Hematopoietic multipotent progenitor cell treated with erythropoietin and hydrocortisone succinate and interleukin-3 and kit ligand, for 8 days (in vitro differentiated cells): ENCODE measurements around the gene TOPAZ1.

Source experiments
- DNase-seq: peaks from one replicate; pipeline ENCODE4 v3.0.0-alpha.2; 2015

The TOPAZ1 gene

DNA sequence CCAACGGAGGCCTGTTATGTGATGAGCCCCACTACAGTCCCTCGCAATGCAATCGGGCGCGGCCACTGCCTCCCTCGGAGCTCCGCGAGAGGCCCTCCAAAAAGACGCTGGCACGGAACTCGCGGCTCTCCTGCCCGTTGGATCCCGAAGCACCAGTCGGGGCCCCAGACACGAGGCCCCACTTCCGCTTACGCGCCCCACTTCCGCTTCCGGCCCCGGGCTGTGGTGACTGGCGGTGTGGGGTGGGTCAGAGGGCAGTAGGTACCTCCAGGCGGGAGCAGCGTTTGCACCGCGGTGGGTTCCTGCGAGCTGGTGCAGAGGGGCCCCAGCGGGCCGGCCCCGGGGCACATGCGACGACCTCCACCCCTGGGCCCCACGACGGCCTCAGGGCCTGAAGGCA, at the start of gene TOPAZ1:
Gene TOPAZ1, plus strand, starts transcription at position 181 of the 400 bp plus-strand sequence. Its CDS starts 168 bp downstream, at position 349.
- DNase-seq: no peak

DNA sequence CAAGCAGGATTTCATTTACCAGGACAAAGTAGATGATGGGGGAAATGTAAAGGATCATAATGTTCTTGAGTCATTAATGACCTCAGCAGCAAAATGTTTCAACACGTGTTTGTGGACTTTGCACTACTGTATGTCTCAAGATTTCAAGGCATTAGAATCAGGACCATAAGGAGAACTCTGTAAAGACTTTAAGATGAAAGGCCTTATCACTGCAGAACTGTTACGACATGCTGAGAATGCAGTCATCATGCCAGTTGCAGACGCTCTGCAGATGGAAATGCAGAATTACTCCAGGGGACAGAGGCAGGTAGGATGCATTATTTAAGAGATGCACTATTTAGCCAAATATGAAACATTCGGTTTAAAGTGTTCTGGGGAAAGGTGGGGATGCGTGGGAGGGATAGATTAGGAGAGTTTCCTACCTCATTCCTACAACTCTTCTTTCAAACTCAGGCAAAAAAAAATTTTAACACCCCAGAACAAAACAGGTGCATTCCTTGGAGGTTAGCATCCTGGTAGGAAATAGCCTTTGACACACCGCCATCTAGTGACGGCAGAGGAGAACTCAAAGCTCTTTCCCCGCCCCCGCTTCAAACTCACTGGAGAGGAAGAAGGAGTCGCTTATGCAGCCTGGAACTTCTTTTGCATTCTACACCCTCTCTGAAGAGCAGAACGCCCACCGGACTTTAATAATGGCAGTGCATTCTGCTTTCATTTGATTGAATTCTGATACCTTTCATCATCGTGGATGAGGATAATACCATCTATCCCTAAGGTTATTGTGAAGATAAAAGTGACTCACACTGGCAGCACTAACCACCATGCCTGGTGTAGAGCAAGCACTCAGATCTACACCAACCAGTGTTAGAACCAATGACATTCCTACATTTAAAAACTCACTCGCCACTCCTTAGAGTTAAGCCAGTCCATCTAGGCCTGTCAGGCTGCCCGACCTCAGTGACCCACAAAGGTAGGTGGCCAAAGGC, 43.1 kb upstream of the TOPAZ1 start:
- peak; percentile 76 for DNase-seq

- DNase-seq: no peak
Observed at GRCh38 chr3:44206261-44206660, 35.4 kb upstream of the TOPAZ1 start.

GRCh38 chr3:44206862-44207652, 34.6 kb upstream of the TOPAZ1 start:
- DNase-seq: no peak

DNA sequence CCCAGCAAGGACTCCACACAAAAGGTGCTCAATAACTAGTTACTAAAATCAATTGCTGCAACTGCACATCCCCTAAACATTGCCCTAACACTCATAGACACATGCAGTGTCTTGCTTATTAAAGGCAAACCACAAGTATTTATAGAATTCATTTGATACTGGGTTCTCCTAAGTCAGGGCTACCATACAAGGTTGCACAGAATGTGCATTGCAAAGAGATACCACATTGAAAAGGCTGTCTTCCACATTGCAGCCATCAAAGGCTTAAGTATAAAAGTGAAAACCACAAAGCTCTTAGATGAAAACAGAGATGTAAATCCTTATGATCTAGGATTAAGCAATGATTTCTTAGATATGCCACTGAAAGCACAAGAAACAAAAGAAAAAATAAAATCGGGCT, 33.6 kb upstream of the TOPAZ1 start:
- DNase-seq: no peak

GRCh38 chr3:44208568-44208967, 33.1 kb upstream of the TOPAZ1 start:
- no peak for DNase-seq

DNA sequence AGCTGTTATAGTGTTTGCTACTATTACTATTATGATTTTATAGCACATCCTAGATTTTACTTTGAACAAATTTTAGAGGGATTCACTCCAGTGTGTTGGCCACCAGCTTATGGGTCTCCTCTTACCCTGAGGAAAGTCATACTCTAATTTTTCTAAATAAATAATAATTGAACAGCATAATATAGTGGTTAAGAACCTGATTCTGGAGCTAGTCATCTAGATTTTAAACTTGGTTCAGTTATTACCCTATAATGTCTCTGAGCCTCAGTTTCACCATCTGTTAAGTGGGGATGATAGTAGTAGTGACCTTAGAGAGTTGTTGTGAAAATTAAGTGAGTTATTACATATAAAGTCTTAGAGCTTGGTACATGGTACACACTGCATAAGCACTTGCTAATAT, 30.7 kb upstream of the TOPAZ1 start:
- no peak for DNase-seq

GRCh38 chr3:44222337-44222736, 19.3 kb upstream of the TOPAZ1 start:
- no peak for DNase-seq

DNA sequence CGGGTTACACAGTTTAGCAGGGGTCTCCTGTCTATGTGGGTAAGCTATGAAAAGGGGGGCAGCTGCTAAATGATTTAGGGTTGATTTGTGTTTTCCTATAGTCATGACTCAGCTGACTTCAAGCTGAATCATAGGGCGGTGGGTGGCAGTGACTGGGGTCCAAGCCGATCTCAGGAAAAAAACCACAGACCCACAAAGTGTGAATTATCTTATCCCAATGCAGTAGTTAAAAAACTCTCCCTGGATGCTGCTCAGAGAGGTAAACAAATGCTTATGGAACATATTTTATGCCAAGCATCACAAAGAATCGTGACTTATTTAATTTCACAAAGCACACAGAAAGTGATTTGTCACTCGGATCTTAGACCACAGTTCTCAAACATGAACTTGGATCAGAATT, 18.4 kb upstream of the TOPAZ1 start:
- DNase-seq: no peak

- DNase-seq: no peak
Observed at GRCh38 chr3:44224131-44224530, 17.6 kb upstream of the TOPAZ1 start.

- DNase-seq: no peak
Observed at GRCh38 chr3:44226573-44226972, 15.1 kb upstream of the TOPAZ1 start.

DNA sequence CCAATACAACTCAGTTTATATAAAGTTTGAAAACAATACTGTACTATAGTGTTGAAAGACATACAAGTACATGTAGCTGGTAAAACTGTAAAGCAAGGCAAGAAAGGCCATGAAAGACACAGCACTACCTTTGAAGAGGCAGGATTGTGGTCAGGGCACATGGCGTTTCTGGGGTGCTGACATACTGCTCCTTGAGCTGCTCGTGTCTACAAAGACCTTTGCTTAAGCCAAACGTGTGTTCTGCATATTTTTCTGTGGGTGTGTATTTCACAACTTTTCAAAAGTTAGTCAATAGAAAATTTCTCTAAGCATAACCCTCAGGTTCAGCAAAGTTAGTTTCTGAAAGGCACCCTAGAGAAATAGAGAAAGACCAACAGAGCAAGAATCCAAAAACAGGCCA, 14.1 kb upstream of the TOPAZ1 start:
- DNase-seq: no peak

GRCh38 chr3:44228900-44229299, 12.8 kb upstream of the TOPAZ1 start:
- no peak for DNase-seq

- DNase-seq: peak; percentile 36
Observed at GRCh38 chr3:44232407-44232806, 9.3 kb upstream of the TOPAZ1 start.

DNA sequence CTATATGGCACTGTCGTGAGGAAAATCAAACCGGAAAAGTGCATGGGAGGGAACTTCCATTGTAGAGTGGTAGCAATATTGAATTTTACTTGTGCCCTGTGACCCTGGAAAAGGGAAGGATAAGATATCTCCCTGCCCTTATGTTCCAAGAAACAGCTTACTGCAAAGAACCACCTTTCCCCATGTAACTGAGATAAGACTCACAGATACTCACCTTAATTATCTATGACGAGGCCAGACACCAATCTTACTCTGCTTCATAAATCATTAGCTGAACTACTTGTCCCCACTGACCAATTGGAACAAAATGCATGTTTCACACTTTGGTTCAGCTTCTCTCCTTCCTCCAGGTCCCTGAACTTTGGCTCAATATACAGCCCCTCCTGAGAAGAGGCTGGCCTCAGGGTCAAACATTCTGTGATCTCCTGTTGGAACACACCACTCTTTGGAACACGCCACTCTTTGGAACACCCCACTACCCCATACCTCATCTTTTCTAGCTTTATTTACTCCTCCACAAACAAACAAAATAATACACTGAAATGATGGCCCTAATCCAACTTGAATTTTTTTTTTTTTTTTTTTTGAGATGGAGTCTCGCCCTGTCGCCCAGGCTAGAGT, 6.9 kb upstream of the TOPAZ1 start:
- no peak for DNase-seq

DNA sequence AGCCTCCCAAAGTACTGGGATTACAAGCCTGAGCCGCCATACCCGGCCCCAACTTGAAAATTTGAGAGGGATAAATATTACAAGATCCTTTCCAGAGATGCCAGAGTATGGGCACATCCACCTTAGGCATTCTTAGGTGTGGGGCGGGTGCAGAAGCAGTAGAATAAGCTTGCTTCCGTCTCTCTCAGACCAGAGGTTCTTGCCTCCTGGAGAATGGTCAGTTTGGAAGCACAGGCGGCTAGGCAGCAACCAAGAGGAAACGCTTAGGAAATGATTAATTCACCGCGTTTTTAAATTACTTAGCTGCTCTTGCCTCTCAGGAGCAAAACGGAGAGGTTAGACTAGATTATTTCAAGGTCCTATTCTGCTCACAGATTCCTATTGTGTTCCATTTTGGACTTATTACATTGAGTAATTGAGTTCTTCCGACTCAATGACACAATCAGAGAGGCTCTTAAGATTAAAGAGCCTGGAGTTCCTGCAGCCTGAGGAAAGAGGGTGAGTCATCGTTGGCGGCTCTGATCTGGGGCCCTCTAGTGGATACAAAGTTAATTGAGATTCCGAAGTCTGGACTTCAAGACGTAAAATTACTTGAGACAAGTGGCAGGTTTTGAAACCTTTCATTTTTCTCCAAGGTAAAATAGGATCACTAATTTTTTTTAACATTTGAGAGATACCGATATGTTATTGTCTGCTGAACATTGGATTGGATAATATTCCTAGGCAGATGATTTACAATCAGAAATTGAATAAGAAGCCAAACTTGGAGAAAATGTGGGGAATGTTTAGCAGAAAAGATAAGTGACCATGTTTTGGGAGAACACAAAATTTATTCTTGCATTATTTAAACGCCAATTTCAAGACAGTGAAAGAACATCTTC, 5.8 kb upstream of the TOPAZ1 start:
- peak; percentile 83 for DNase-seq

GRCh38 chr3:44236485-44236908, 5.2 kb upstream of the TOPAZ1 start:
- DNase-seq: no peak

DNA sequence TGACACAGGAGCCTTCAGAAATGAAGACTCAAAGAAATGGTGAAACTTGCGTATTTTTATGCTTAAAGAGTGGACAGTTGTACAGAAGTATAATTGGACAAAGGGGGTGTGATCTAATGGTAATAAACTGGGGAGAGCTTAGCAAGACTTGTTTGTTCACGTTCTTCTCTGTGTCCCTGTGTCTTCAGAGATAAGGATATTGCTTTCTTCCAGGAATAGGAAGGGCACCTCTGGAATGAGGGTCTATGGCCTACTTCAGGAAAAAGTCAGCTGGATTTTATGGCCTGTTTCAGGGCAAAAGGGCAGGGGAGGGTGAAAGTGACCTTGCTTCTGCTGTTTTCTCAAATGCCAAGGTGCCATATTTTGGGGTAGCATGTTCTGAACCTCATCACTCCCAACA, 4.5 kb upstream of the TOPAZ1 start:
- no peak for DNase-seq

GRCh38 chr3:44237665-44238064, 4.0 kb upstream of the TOPAZ1 start:
- DNase-seq: no peak

- DNase-seq: no peak
Observed at GRCh38 chr3:44238889-44239288, 2.8 kb upstream of the TOPAZ1 start.

DNA sequence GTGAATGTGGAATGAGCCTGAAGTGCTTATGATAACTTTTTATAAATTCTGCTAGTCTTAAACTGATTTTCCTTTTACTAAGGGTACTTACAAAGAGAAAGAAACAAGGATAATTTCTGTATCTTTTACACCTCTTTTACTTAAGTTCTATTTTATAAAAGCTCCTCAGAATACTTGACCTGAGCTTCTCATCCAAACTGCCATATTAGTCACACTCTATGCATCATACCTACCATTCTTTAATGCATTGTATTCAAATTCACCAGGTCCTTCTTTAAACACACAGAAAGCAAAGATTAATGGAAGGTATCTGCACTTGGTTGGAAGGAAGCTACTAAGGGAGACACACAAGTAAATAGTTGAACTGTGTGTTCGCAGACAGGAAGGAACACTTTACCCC, 1.6 kb upstream of the TOPAZ1 start:
- no peak for DNase-seq

DNA sequence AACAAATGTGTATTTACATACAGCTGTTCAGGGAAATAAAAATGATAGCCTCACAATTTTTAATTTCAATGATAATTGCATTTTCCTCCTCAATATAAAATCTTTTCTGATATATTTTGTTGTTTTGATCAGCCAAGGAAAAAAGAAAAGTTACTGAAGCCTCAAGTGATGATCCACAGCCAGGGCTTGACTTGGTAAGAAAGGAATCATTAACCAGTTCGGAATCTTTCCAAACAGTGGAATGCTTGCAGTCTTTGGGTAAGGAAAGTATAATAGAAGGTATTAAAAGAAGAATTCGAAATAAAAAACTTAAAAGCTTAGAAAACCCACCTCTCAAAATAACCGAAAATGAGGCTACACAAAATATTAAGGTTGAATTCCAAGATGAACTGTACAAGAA, 1.0 kb downstream of the TOPAZ1 start:
- no peak for DNase-seq
